ENCODE data around the gene C8G.

Gene C8G

DNA sequence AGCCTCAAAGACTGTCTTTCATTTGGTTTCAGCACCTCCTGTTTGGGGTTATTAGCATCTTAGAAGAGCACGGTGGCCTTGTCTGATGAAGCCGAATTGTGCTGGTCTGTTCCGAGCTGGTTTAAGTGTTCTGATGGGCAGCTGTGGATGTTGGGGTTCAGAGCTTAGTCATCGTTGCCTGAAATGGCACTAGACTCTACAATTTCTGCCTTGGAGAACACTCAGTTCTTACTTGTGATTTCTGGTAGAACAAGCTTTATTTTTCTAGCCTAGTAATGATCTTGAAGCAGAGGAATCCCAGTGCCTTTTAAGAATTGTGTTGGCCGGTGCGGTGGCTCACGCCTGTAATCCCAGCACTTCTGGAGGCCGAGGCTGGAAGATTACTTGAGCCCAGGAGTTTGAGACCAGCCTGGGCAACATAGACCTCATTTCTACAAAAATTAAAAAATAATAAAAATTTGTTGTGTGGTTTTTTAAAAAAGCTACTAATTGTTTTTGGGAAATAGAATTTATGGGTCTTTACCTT is 8.3 kb upstream of the C8G start:
- no peak overlapping the region for H3K4me3 ChIP-seq (ENCODE audit: low read depth, low read length)
- TF ChIP-seq, protein P1, sequence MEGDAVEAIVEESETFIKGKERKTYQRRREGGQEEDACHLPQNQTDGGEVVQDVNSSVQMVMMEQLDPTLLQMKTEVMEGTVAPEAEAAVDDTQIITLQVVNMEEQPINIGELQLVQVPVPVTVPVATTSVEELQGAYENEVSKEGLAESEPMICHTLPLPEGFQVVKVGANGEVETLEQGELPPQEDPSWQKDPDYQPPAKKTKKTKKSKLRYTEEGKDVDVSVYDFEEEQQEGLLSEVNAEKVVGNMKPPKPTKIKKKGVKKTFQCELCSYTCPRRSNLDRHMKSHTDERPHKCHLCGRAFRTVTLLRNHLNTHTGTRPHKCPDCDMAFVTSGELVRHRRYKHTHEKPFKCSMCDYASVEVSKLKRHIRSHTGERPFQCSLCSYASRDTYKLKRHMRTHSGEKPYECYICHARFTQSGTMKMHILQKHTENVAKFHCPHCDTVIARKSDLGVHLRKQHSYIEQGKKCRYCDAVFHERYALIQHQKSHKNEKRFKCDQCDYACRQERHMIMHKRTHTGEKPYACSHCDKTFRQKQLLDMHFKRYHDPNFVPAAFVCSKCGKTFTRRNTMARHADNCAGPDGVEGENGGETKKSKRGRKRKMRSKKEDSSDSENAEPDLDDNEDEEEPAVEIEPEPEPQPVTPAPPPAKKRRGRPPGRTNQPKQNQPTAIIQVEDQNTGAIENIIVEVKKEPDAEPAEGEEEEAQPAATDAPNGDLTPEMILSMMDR (IDR thresholded peaks at IDR 0.05; ENCODE audit: borderline replicate concordance, insufficient read depth, low read depth, low read length): no peak

DNA sequence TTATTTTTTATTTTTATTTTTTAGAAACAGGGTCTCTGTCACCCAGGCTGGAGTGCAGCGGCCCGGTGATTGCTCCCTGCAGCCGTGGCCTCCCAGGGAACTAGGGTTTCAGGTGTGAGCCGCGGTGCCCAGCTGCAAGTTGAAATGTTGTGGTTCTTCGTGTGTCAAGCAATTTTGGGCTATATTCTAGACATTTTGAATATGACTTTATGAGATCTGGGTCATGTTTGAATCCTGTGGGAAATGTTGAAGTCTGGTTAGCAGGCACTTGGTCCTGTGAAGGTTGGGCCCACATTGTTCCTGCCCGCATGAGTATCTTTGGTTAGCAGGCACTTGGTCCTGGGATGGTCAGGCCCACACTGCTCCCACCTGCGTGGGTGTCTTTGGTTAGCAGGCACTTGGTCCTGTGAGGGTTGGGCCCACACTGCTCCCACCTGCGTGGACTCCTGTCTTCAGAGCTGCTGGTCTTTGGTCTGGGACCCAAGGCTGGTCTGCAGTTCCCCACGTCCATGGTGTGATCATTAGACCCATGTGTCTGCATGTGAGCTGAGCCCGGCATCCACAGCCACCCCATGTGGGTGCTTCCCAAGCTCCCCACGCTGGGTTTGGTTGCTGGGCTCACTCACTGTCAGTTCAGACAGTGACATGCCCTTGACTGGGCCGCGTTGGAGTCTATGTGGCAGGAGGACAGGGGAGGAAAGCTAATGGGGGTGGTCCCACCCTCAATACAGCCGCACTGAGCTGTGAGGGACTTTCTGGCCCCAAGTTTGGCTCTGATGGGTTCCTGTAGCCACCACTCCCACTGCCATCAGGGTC is 7.6 kb upstream of the C8G start:
- H3K4me3 ChIP-seq (ENCODE audit: low read depth, low read length): no peak overlapping the region
- TF ChIP-seq, protein P1 (IDR thresholded peaks at IDR 0.05; ENCODE audit: borderline replicate concordance, insufficient read depth, low read depth, low read length): no peak

DNA sequence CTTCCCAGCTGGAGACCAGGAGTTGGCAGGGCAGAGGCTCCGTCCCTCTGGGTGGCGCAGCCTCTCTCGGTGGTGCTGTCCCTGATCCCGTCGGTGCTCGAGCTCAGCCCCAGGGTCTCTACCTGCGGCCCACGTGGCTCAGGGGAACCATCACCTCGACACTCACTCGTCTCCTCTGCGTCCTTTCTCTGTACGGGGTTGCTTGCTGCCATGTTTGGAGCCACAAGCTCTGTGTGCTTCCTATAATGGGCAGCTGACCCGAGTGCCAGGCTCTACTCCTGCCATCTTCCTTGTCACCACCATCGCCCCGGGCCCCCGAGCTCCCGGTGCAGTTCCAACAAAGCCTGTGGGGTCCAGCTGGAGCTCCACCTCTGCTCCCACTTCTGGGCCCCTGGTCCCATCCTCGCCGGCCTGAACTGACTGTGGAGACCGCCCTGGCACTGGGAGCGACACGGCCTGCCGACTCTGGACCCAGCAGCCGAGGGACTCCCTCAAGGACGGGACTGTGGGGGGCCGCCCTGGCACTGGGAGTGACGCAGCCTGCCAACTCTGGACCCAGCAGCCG is 5.5 kb upstream of the C8G start:
- no peak overlapping the region for H3K4me3 ChIP-seq (ENCODE audit: low read depth, low read length)

DNA sequence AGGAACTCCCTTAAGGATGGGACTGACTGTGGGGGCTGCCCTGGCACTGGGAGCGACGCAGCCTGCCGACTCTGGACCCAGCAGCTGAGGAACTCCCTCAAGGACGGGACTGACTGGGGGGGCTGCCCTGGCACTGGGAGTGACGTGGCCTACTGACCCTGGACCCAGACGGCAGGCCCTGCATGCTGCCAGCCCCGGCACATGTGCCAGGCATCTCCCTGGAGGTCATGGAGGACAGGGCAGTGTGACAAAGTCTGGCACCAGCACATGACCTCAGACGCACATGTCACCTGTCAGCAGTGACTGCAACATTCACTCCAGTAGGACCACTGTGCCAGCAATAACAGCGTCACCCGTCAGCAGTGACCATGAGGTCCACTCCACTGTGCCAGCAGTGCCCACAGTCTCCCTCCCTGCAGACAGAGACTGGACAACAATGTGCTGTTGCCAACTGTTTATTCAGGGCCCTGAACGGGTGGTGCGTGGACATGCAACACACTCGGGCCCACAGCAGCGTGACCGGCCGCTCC is 5.0 kb upstream of the C8G start:
- H3K4me3 ChIP-seq (ENCODE audit: low read depth, low read length): no peak overlapping the region
- TF ChIP-seq, protein P1 (IDR thresholded peaks at IDR 0.05; ENCODE audit: borderline replicate concordance, insufficient read depth, low read depth, low read length): no peak

More for the DNA sequence above, 5.5 kb upstream of the C8G start:
- TF ChIP-seq, protein P1 (IDR thresholded peaks at IDR 0.05; ENCODE audit: borderline replicate concordance, insufficient read depth, low read depth, low read length): no peak

DNA sequence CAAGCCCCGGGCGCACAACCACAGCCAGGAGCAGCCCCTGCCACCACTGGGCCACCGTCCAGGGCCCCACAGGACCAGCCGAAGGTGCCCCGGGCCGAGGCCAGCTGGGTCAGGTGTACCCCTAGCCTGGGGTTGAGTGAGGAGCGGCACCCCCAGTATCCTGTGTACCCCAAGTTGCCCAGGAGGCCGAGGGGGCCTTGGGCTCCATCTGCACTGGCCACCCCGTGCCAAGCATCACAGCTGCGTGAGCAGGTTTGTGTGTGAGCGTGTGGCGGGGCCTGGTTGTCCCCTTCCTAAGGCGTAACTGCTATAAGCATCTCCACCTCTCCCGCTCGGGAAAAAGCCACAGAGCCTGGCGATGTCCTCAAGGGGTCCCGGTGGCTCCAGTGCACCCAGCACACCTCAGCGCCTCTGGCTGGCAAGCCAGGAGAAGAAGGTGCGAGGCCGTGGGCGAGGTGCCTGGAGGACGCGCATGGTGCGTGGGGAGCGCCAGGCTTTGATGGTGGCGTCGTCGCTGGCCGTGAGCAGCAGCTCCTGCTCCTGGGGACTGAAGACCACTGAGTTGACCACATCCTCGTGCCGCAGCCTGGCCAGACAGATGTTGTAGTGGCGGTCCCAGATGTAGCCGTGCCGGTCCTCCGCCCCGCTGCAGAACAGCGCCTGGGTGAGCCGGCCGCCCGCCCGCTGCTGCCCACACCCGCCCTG is 4.4 kb upstream of the C8G start:
- H3K4me3 ChIP-seq (ENCODE audit: low read depth, low read length): no peak overlapping the region
- TF ChIP-seq, protein P1 (IDR thresholded peaks at IDR 0.05; ENCODE audit: borderline replicate concordance, insufficient read depth, low read depth, low read length): no peak

DNA sequence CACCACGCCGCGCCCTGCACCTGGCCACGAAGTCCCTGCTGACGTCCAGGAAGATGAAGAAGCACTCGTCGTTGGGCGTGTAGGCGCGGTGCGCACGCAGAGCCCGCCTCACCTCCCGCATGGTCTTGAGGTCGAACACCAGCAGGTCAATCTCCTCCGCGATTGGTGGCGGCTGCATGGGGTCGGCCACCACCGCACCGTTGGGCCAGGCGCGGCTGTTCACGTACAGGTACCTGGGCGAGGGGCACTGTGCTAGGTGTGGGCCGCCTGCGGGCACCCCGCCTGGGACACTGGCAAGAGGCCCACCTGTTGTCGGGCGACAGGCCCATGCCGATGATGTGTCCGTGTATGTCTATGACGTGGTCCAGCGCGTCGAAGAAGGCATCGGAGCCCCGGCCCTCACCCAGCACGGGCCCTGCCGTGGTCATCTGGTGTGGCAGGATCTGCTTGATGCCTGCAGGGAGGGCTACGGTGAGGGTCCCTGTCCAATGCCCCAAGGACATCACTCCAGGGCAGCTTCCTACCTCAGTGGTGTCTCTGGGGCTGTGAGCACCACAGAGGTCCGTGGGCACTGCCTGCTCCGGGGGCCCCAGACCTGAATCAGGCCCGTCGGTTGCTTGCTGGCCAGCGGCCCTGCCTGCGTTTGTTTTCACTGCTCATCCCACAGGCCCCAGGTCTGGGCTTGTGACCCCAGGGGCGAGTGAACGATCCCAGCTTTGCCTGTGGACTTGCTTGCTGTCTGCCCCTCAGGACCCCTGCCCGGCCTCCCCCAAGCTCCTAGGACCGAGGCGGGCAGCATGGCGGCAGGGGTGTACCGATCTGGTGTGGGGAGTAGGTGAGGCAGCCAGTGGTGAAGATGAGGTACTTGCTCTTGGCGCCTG is 3.6 kb upstream of the C8G start:
- TF ChIP-seq, protein P1 (IDR thresholded peaks at IDR 0.05; ENCODE audit: borderline replicate concordance, insufficient read depth, low read depth, low read length): no peak
- H3K4me3 ChIP-seq (ENCODE audit: low read depth, low read length): no peak overlapping the region
